ENCODE measurements around the gene MRPL46.
"Not testable (repeated sequence)": the region's sequence is repeated elsewhere in the genome, so short reads cannot be mapped to it uniquely, and the experiment has no call there.

Gene MRPL46

GRCh38 chr15:88448991-88449461 is 18.2 kb downstream of the MRPL46 start:
- no peak overlapping the region for H3K27ac ChIP-seq (ENCODE audit: insufficient read depth, low read depth, low read length, poor library complexity, severe bottlenecking)
- WGBS, 2 experiments, result 87 to 91% methylated on average over 5 of the region's 5 CpGs
- H3K36me3 ChIP-seq (ENCODE audit: control insufficient read depth, insufficient read depth, low read length), result no peaks in the 10 kb centered on the region
- H3K9me3 ChIP-seq (ENCODE audit: control insufficient read depth, low read length), result no peaks in the 10 kb centered on the region
- H3K4me1 ChIP-seq (ENCODE audit: control insufficient read depth, insufficient read depth, low read length), result no peaks in the 10 kb centered on the region
- peaks cover 8% of the 10 kb centered on the region for H3K27me3 ChIP-seq (ENCODE audit: control insufficient read depth, insufficient read depth, low read length, poor library complexity, severe bottlenecking)
- H3K4me3 ChIP-seq (ENCODE audit: insufficient read depth, low read depth, low read length), result no peak overlapping the region

GRCh38 chr15:88447741-88448140 is 19.4 kb downstream of the MRPL46 start:
- WGBS, 2 experiments, result 86 to 90% methylated on average over 1 of the region's 1 CpG
- H3K36me3 ChIP-seq (ENCODE audit: control insufficient read depth, insufficient read depth, low read length), result no peaks in the 10 kb centered on the region
- H3K27ac ChIP-seq (ENCODE audit: insufficient read depth, low read depth, low read length, poor library complexity, severe bottlenecking), result no peak overlapping the region
- H3K27me3 ChIP-seq (ENCODE audit: control insufficient read depth, insufficient read depth, low read length, poor library complexity, severe bottlenecking), result peaks cover 8% of the 10 kb centered on the region
- no peak overlapping the region for H3K4me3 ChIP-seq (ENCODE audit: insufficient read depth, low read depth, low read length)
- peaks cover 2% of the 10 kb centered on the region for H3K9me3 ChIP-seq (ENCODE audit: control insufficient read depth, low read length)
- no peaks in the 10 kb centered on the region for H3K4me1 ChIP-seq (ENCODE audit: control insufficient read depth, insufficient read depth, low read length)

GRCh38 chr15:88447206-88447605 is 20.0 kb downstream of the MRPL46 start:
- H3K36me3 ChIP-seq (ENCODE audit: control insufficient read depth, insufficient read depth, low read length), result no peaks in the 10 kb centered on the region
- peaks cover 8% of the 10 kb centered on the region for H3K27me3 ChIP-seq (ENCODE audit: control insufficient read depth, insufficient read depth, low read length, poor library complexity, severe bottlenecking)
- no peaks in the 10 kb centered on the region for H3K4me1 ChIP-seq (ENCODE audit: control insufficient read depth, insufficient read depth, low read length)
- peaks cover 2% of the 10 kb centered on the region for H3K9me3 ChIP-seq (ENCODE audit: control insufficient read depth, low read length)
- no peak overlapping the region for H3K4me3 ChIP-seq (ENCODE audit: insufficient read depth, low read depth, low read length)
- H3K27ac ChIP-seq (ENCODE audit: insufficient read depth, low read depth, low read length, poor library complexity, severe bottlenecking), result no peak overlapping the region
- 84 to 89% methylated on average over 1 of the region's 1 CpG for WGBS, 2 experiments

- Histone ChIP-seq H3K36me3 (ENCODE audit: control insufficient read depth, insufficient read depth, low read length) (no peaks in the 10 kb centered on the region), H3K9me3 (ENCODE audit: control insufficient read depth, low read length) (peaks cover 2% of the 10 kb centered on the region), H3K4me3 (ENCODE audit: insufficient read depth, low read depth, low read length) (no peak overlapping the region), H3K27me3 (ENCODE audit: control insufficient read depth, insufficient read depth, low read length, poor library complexity, severe bottlenecking) (no peaks in the 10 kb centered on the region), H3K4me1 (ENCODE audit: control insufficient read depth, insufficient read depth, low read length) (no peaks in the 10 kb centered on the region), H3K27ac (ENCODE audit: insufficient read depth, low read depth, low read length, poor library complexity, severe bottlenecking) (no peak overlapping the region)
- 92 to 98% methylated on average over 2 of the region's 2 CpGs for WGBS, 2 experiments
Measured at GRCh38 chr15:88441076-88441730, 26.0 kb downstream of the MRPL46 start.

GRCh38 chr15:88440021-88440420 is 27.2 kb downstream of the MRPL46 start:
- Histone ChIP-seq H3K36me3 (ENCODE audit: control insufficient read depth, insufficient read depth, low read length) (no peaks in the 10 kb centered on the region), H3K4me1 (ENCODE audit: control insufficient read depth, insufficient read depth, low read length) (no peaks in the 10 kb centered on the region), H3K4me3 (ENCODE audit: insufficient read depth, low read depth, low read length) (no peak overlapping the region), H3K9me3 (ENCODE audit: control insufficient read depth, low read length) (peaks cover 2% of the 10 kb centered on the region), H3K27me3 (ENCODE audit: control insufficient read depth, insufficient read depth, low read length, poor library complexity, severe bottlenecking) (no peaks in the 10 kb centered on the region), H3K27ac (ENCODE audit: insufficient read depth, low read depth, low read length, poor library complexity, severe bottlenecking) (no peak overlapping the region)
- WGBS, 2 experiments, result 76 to 85% methylated on average over 1 of the region's 1 CpG

DNA sequence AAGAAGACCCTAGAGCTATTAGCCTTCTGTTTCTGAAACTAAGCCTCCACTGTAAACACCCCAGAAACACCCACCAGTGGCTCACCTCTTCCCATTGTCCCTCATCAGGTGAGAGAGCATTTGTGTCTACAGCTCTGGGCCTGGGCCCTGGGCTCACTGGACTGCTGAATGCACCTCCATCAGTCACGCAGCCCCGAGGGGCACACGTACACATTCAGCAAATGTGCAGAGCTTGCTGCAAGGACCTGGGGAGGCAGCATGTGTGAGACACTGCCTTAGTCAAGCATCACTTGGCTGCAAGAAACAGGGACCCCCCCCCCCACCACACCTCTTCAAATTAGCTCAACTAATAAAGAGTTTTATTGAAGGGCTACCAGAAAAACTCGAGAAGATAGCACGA is 29.0 kb downstream of the MRPL46 start:
- Histone ChIP-seq H3K36me3 (ENCODE audit: control insufficient read depth, insufficient read depth, low read length) (no peaks in the 10 kb centered on the region), H3K27ac (ENCODE audit: insufficient read depth, low read depth, low read length, poor library complexity, severe bottlenecking) (no peak overlapping the region), H3K9me3 (ENCODE audit: control insufficient read depth, low read length) (no peaks in the 10 kb centered on the region), H3K4me3 (ENCODE audit: insufficient read depth, low read depth, low read length) (no peak overlapping the region), H3K27me3 (ENCODE audit: control insufficient read depth, insufficient read depth, low read length, poor library complexity, severe bottlenecking) (no peaks in the 10 kb centered on the region), H3K4me1 (ENCODE audit: control insufficient read depth, insufficient read depth, low read length) (no peaks in the 10 kb centered on the region)
- WGBS, 2 experiments, result 87 to 89% methylated on average over 5 of the region's 5 CpGs

DNA sequence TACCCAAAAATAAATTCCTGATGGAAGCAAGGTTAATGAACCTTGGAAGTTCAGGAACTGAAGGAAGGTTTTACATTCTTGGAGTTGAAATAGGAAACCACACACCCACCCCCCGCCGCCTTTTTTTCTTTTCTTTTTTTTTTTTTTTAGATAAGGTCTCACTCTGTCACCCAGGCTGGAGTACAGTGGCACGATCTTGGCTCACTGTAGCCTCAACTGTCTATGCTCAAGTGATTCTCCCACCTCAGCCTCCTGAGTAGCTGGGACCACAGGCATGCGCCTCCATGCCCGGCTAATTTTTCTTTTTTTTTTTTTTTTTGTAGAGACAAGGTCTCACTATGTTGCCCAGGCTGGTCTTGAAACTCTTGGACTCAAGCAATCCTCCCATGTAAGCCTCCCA is 33.1 kb downstream of the MRPL46 start:
- H3K27me3 ChIP-seq (ENCODE audit: control insufficient read depth, insufficient read depth, low read length, poor library complexity, severe bottlenecking); H3K9me3 ChIP-seq (ENCODE audit: control insufficient read depth, low read length); H3K27ac ChIP-seq (ENCODE audit: insufficient read depth, low read depth, low read length, poor library complexity, severe bottlenecking); H3K36me3 ChIP-seq (ENCODE audit: control insufficient read depth, insufficient read depth, low read length); H3K4me1 ChIP-seq (ENCODE audit: control insufficient read depth, insufficient read depth, low read length); H3K4me3 ChIP-seq (ENCODE audit: insufficient read depth, low read depth, low read length): not testable (repeated sequence)
- WGBS, 2 experiments, result 69 to 74% methylated on average over 5 of the region's 5 CpGs

DNA sequence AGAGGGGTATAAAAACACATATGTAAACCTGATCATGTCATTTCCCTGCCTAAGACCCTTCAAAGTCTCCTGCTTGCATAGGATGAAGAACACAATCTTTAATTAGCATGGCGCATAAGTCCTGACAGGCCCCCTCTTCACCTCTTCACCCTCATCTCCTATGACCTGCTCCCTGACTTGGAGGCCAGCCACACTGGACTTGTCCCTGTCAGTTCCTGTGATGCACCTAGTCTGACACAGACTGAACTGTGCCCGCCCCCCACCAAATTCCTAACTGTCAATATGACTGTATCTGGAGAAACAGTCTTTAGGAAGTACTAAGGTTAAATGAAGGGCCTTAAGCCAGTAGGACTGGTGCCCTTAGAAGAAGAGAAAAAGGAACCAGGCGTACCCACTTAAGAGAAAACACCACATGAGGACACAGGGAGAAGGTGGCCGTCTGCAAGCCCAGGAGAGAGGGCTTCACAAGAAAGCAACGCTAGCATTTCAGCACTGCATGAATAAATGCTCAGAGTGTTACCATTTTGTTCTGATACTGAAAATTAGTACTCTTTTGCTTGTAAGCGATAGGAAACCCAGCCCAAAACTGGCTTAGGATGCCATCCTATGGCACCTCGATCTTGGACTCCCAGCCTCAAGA is 34.0 kb downstream of the MRPL46 start:
- Histone ChIP-seq H3K27me3 (ENCODE audit: control insufficient read depth, insufficient read depth, low read length, poor library complexity, severe bottlenecking) (no peaks in the 10 kb centered on the region), H3K9me3 (ENCODE audit: control insufficient read depth, low read length) (no peaks in the 10 kb centered on the region), H3K4me3 (ENCODE audit: insufficient read depth, low read depth, low read length) (no peak overlapping the region), H3K27ac (ENCODE audit: insufficient read depth, low read depth, low read length, poor library complexity, severe bottlenecking) (no peak overlapping the region), H3K4me1 (ENCODE audit: control insufficient read depth, insufficient read depth, low read length) (peaks cover 7% of the 10 kb centered on the region), H3K36me3 (ENCODE audit: control insufficient read depth, insufficient read depth, low read length) (no peaks in the 10 kb centered on the region)
- 90 to 91% methylated on average over 7 of the region's 7 CpGs for WGBS, 2 experiments

DNA sequence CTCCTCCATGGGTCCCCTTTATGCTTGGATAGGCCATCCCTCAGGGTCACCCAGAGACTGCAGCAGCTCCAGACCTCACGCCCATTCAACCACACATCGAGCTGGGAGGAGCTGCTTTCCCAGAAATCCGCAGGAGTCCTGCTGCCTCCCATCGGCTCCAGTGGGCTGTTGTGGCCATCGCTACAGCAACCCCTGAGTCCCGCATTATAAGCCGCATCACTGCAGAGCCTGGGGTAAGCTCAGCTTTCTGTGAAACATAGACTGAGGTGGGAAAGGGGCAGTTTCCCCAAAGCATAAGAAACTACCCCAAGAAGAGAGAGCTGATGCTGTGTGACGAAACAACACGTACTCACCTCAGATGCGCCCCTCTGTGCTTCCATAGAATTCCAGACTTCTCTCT is 35.7 kb downstream of the MRPL46 start:
- Histone ChIP-seq H3K36me3 (ENCODE audit: control insufficient read depth, insufficient read depth, low read length) (no peaks in the 10 kb centered on the region), H3K4me3 (ENCODE audit: insufficient read depth, low read depth, low read length) (no peak overlapping the region), H3K27ac (ENCODE audit: insufficient read depth, low read depth, low read length, poor library complexity, severe bottlenecking) (no peak overlapping the region), H3K9me3 (ENCODE audit: control insufficient read depth, low read length) (no peaks in the 10 kb centered on the region), H3K27me3 (ENCODE audit: control insufficient read depth, insufficient read depth, low read length, poor library complexity, severe bottlenecking) (peaks cover 4% of the 10 kb centered on the region), H3K4me1 (ENCODE audit: control insufficient read depth, insufficient read depth, low read length) (peaks cover 7% of the 10 kb centered on the region)
- WGBS, 2 experiments, result 64 to 70% methylated on average over 10 of the region's 10 CpGs

GRCh38 chr15:88430051-88430450 is 37.1 kb downstream of the MRPL46 start:
- H3K9me3 ChIP-seq (ENCODE audit: control insufficient read depth, low read length), result no peaks in the 10 kb centered on the region
- no peaks in the 10 kb centered on the region for H3K36me3 ChIP-seq (ENCODE audit: control insufficient read depth, insufficient read depth, low read length)
- H3K4me1 ChIP-seq (ENCODE audit: control insufficient read depth, insufficient read depth, low read length), result peaks cover 7% of the 10 kb centered on the region
- no peak overlapping the region for H3K4me3 ChIP-seq (ENCODE audit: insufficient read depth, low read depth, low read length)
- H3K27ac ChIP-seq (ENCODE audit: insufficient read depth, low read depth, low read length, poor library complexity, severe bottlenecking), result no peak overlapping the region
- H3K27me3 ChIP-seq (ENCODE audit: control insufficient read depth, insufficient read depth, low read length, poor library complexity, severe bottlenecking), result peaks cover 9% of the 10 kb centered on the region

Data from ectodermal cell (in vitro differentiated cells).